ENCODE measurements around the gene SH3RF3. TPM values are rescaled to one million over a fixed set of nuclear protein-coding genes. Genes with fewer than 3 reads are reported as not detected.

The SH3RF3 gene
- total RNA-seq, 2 donors from 2014 or later: 37.4 to 61.7 TPM

GRCh38 chr2:109184368-109184767, 55.4 kb downstream of the SH3RF3 start:
- Histone ChIP-seq H3K4me1 (ENCODE audit: control insufficient read depth in 1 of 2, low read depth in 2 of 2) (peaks cover 33 to 69% of the 10 kb centered on the region in 2 donors), H3K27ac (peak overlapping the region; percentile 79 to 91), H3K27me3 (replicated peaks; ENCODE audit: insufficient read depth) (no peaks in the 10 kb centered on the region), H3K9me3 (no peaks in the 10 kb centered on the region), H3K4me3 (no peak overlapping the region), H3K36me3 (no peaks in the 10 kb centered on the region)
- TF ChIP-seq CTCF (IDR thresholded peaks at IDR 0.05): no peak
- ATAC-seq (ENCODE audit: insufficient number of reproducible peaks, low FRiP score, low read depth): no peak
- DNase-seq (ENCODE audit: low spot score): no peak

GRCh38 chr2:109185338-109185737, 56.3 kb downstream of the SH3RF3 start:
- no peaks in the 10 kb centered on the region for H3K9me3 ChIP-seq
- no peaks in the 10 kb centered on the region for H3K27me3 ChIP-seq (replicated peaks; ENCODE audit: insufficient read depth)
- peak; percentile 41 for ATAC-seq (ENCODE audit: insufficient number of reproducible peaks, low FRiP score, low read depth)
- peak overlapping the region; percentile 79 to 91 for H3K27ac ChIP-seq
- H3K36me3 ChIP-seq: no peaks in the 10 kb centered on the region
- peak overlapping the region; percentile 34 for H3K4me3 ChIP-seq
- H3K4me1 ChIP-seq (ENCODE audit: control insufficient read depth in 1 of 2, low read depth in 2 of 2): peaks cover 33 to 79% of the 10 kb centered on the region in 2 donors
- no peak for DNase-seq (ENCODE audit: low spot score)
- no peak for TF ChIP-seq CTCF (IDR thresholded peaks at IDR 0.05)

- Histone ChIP-seq H3K27ac (peak overlapping the region; percentile 79 to 91), H3K36me3 (no peaks in the 10 kb centered on the region)
- TF ChIP-seq CTCF (IDR thresholded peaks at IDR 0.05): no peak
These were observed 57.0 kb downstream of the SH3RF3 start for GRCh38 chr2:109185821-109186570.

GRCh38 chr2:109186656-109187250, 57.7 kb downstream of the SH3RF3 start:
- DNase-seq (ENCODE audit: low spot score): no peak
- no peaks in the 10 kb centered on the region for H3K9me3 ChIP-seq

More at GRCh38 chr2:109185821-109186570, 57.0 kb downstream of the SH3RF3 start:
- DNase-seq (ENCODE audit: low spot score) (no peak), ATAC-seq (ENCODE audit: insufficient number of reproducible peaks, low FRiP score, low read depth) (peak; percentile 84)
- Histone ChIP-seq H3K4me3 (peak overlapping the region; percentile 34), H3K9me3 (no peaks in the 10 kb centered on the region), H3K27me3 (replicated peaks; ENCODE audit: insufficient read depth) (no peaks in the 10 kb centered on the region), H3K4me1 (ENCODE audit: control insufficient read depth in 1 of 2, low read depth in 2 of 2) (peaks cover 33 to 74% of the 10 kb centered on the region in 2 donors)

More at GRCh38 chr2:109186656-109187250, 57.7 kb downstream of the SH3RF3 start:
- no peak for TF ChIP-seq CTCF (IDR thresholded peaks at IDR 0.05)
- no peak overlapping the region for H3K4me3 ChIP-seq
- no peak for ATAC-seq (ENCODE audit: insufficient number of reproducible peaks, low FRiP score, low read depth)
- H3K27me3 ChIP-seq (replicated peaks; ENCODE audit: insufficient read depth): no peaks in the 10 kb centered on the region
- H3K27ac ChIP-seq: peak overlapping the region; percentile 79 to 91
- no peaks in the 10 kb centered on the region for H3K36me3 ChIP-seq
- H3K4me1 ChIP-seq (ENCODE audit: control insufficient read depth in 1 of 2, low read depth in 2 of 2): peaks cover 33 to 82% of the 10 kb centered on the region in 2 donors

Measured in thoracic aorta (tissue), 2 donors.